Panc1 (cell line): ENCODE measurements around the gene F13A1.

Experiments used
- POLR2AphosphoS5 ChIP-seq: IDR thresholded peaks from 2 replicates; pipeline ENCODE4 v1.6.1; 2012; ENCODE audit warnings: mild to moderate bottlenecking, low read depth, low read length, moderate library complexity
- SIN3A ChIP-seq: IDR thresholded peaks from 2 replicates; pipeline ENCODE4 v1.6.1; 2012; ENCODE audit warnings: low read depth, mild to moderate bottlenecking, low read length, moderate library complexity, borderline replicate concordance; ENCODE audit not compliant: insufficient read depth
- TCF7L2 ChIP-seq: IDR thresholded peaks from 2 replicates; pipeline ENCODE4 v1.6.1; 2011; ENCODE audit warnings: mild to moderate bottlenecking, low read depth, low read length, inconsistent platforms
- TF ChIP-seq, protein P1 (sequence below): fragments of 450-650 bp; IDR thresholded peaks from 2 replicates; pipeline ENCODE4 v1.5.1; 2017; ENCODE audit warnings: mild to moderate bottlenecking
- TF ChIP-seq, protein P2 (sequence below), 2 experiments: IDR thresholded peaks; 2 replicates each; pipeline ENCODE4 v1.6.1; 2011 to 2012; ENCODE audit warnings: low read depth in 2 of 2, control low read depth in 1 of 2, low read length in 1 of 2, mild to moderate bottlenecking in 1 of 2, moderate library complexity in 1 of 2; ENCODE audit not compliant: insufficient read depth in 1 of 2

- no peak for TF ChIP-seq SIN3A
- TF ChIP-seq, protein P1, sequence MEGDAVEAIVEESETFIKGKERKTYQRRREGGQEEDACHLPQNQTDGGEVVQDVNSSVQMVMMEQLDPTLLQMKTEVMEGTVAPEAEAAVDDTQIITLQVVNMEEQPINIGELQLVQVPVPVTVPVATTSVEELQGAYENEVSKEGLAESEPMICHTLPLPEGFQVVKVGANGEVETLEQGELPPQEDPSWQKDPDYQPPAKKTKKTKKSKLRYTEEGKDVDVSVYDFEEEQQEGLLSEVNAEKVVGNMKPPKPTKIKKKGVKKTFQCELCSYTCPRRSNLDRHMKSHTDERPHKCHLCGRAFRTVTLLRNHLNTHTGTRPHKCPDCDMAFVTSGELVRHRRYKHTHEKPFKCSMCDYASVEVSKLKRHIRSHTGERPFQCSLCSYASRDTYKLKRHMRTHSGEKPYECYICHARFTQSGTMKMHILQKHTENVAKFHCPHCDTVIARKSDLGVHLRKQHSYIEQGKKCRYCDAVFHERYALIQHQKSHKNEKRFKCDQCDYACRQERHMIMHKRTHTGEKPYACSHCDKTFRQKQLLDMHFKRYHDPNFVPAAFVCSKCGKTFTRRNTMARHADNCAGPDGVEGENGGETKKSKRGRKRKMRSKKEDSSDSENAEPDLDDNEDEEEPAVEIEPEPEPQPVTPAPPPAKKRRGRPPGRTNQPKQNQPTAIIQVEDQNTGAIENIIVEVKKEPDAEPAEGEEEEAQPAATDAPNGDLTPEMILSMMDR: no peak
- TF ChIP-seq TCF7L2: no peak
- TF ChIP-seq, protein P2, sequence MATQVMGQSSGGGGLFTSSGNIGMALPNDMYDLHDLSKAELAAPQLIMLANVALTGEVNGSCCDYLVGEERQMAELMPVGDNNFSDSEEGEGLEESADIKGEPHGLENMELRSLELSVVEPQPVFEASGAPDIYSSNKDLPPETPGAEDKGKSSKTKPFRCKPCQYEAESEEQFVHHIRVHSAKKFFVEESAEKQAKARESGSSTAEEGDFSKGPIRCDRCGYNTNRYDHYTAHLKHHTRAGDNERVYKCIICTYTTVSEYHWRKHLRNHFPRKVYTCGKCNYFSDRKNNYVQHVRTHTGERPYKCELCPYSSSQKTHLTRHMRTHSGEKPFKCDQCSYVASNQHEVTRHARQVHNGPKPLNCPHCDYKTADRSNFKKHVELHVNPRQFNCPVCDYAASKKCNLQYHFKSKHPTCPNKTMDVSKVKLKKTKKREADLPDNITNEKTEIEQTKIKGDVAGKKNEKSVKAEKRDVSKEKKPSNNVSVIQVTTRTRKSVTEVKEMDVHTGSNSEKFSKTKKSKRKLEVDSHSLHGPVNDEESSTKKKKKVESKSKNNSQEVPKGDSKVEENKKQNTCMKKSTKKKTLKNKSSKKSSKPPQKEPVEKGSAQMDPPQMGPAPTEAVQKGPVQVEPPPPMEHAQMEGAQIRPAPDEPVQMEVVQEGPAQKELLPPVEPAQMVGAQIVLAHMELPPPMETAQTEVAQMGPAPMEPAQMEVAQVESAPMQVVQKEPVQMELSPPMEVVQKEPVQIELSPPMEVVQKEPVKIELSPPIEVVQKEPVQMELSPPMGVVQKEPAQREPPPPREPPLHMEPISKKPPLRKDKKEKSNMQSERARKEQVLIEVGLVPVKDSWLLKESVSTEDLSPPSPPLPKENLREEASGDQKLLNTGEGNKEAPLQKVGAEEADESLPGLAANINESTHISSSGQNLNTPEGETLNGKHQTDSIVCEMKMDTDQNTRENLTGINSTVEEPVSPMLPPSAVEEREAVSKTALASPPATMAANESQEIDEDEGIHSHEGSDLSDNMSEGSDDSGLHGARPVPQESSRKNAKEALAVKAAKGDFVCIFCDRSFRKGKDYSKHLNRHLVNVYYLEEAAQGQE (IDR thresholded peaks at IDR 0.05; ENCODE audit: insufficient read depth in 1 of 2, low read depth in 2 of 2, low read length in 1 of 2): no peak
- no peak for TF ChIP-seq POLR2AphosphoS5
Observed at GRCh38 chr6:6317386-6317785, 3.1 kb downstream of the F13A1 start.
